Activated CD4-positive, CD25-positive, alpha-beta regulatory T cell treated with anti-CD3 and anti-CD28 coated beads, Interleukin-2, amount 50 U/mL, for 72 hours (primary cell): ENCODE measurements around the gene CCN2.

Experiments used
- DNase-seq: peaks from one replicate; pipeline ENCODE4 v3.0.0; 2021

Gene CCN2

GRCh38 chr6:131950767-131951575 lies at the start of gene CCN2:
TSS of gene CCN2 (minus strand) at chr6:131951372. CDS start at chr6:131951172, 200 bp downstream.
- DNase-seq = no peak

- no peak for DNase-seq
These were observed 49.1 kb upstream of the CCN2 start for GRCh38 chr6:132000296-132000695.

GRCh38 chr6:131999545-132000146 lies 48.5 kb upstream of the CCN2 start:
- no peak for DNase-seq

- no peak for DNase-seq
These were observed 47.2 kb upstream of the CCN2 start for GRCh38 chr6:131998255-131998982.

GRCh38 chr6:131997429-131998153 lies 46.4 kb upstream of the CCN2 start:
- DNase-seq = no peak

GRCh38 chr6:131995917-131996316 lies 44.7 kb upstream of the CCN2 start:
- no peak for DNase-seq

- no peak for DNase-seq
These were observed 41.4 kb upstream of the CCN2 start for GRCh38 chr6:131992557-131992956.

GRCh38 chr6:131989036-131989435 lies 37.9 kb upstream of the CCN2 start:
- no peak for DNase-seq

GRCh38 chr6:131982740-131983259 lies 31.6 kb upstream of the CCN2 start:
- no peak for DNase-seq

- DNase-seq = no peak
These were observed 30.4 kb upstream of the CCN2 start for GRCh38 chr6:131981624-131981978.

- no peak for DNase-seq
These were observed 29.8 kb upstream of the CCN2 start for GRCh38 chr6:131980791-131981623.

GRCh38 chr6:131980338-131980790 lies 29.2 kb upstream of the CCN2 start:
- no peak for DNase-seq

GRCh38 chr6:131979515-131980337 lies 28.6 kb upstream of the CCN2 start:
- DNase-seq = no peak

GRCh38 chr6:131978522-131978921 lies 27.4 kb upstream of the CCN2 start:
- no peak for DNase-seq

- DNase-seq = no peak
These were observed 25.4 kb upstream of the CCN2 start for GRCh38 chr6:131976545-131977061.

GRCh38 chr6:131972741-131973140 lies 21.6 kb upstream of the CCN2 start:
- DNase-seq = no peak

GRCh38 chr6:131970076-131970859 lies 19.1 kb upstream of the CCN2 start:
- no peak for DNase-seq

- no peak for DNase-seq
These were observed 17.5 kb upstream of the CCN2 start for GRCh38 chr6:131968656-131969055.

- no peak for DNase-seq
These were observed 16.8 kb upstream of the CCN2 start for GRCh38 chr6:131967948-131968347.

- no peak for DNase-seq
These were observed 15.3 kb upstream of the CCN2 start for GRCh38 chr6:131966443-131966842.
